ENCODE data around the gene SEBOX. TPM values are rescaled to one million over a fixed set of nuclear protein-coding genes. Genes with fewer than 3 reads are reported as not detected.

Gene SEBOX
- total RNA-seq, 1 donor from 2014 or later = not detected

DNA sequence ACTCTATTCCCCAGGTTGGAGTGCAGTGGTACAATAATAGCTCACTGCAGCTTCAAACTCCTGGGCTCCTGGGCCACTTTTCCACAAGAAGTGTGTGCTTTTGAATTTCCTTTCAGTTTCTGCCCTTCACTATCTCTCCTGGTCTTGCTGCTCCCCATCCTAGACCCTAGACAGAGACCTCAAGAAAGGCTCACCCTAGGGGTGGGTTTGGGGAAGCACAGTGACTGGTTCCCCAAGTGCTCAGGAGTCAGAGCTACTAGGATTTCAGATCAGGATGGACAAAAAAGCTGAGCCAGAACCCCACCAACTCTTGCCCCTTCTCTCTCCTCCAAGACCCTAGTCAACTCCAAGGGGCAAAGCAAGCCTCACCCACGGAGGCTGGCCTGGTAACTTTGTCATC is 1.6 kb upstream of the SEBOX start:
- Mint-ChIP-seq H3K27me3 (ENCODE audit: low read depth) (no peaks in the 10 kb centered on the region), H3K36me3 (ENCODE audit: low read depth) (no peaks in the 10 kb centered on the region), H3K9me3 (no peaks in the 10 kb centered on the region), H3K4me3 (peak overlapping the region; percentile 21), H3K4me1 (peaks cover 17% of the 10 kb centered on the region), H3K27ac (ENCODE audit: unreplicated experiment) (no peak overlapping the region)
- no peak for DNase-seq (ENCODE audit: low read depth, low spot score)
- TF ChIP-seq, protein P1, sequence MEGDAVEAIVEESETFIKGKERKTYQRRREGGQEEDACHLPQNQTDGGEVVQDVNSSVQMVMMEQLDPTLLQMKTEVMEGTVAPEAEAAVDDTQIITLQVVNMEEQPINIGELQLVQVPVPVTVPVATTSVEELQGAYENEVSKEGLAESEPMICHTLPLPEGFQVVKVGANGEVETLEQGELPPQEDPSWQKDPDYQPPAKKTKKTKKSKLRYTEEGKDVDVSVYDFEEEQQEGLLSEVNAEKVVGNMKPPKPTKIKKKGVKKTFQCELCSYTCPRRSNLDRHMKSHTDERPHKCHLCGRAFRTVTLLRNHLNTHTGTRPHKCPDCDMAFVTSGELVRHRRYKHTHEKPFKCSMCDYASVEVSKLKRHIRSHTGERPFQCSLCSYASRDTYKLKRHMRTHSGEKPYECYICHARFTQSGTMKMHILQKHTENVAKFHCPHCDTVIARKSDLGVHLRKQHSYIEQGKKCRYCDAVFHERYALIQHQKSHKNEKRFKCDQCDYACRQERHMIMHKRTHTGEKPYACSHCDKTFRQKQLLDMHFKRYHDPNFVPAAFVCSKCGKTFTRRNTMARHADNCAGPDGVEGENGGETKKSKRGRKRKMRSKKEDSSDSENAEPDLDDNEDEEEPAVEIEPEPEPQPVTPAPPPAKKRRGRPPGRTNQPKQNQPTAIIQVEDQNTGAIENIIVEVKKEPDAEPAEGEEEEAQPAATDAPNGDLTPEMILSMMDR (conservative IDR thresholded peaks at IDR 0.05) = no peak

DNA sequence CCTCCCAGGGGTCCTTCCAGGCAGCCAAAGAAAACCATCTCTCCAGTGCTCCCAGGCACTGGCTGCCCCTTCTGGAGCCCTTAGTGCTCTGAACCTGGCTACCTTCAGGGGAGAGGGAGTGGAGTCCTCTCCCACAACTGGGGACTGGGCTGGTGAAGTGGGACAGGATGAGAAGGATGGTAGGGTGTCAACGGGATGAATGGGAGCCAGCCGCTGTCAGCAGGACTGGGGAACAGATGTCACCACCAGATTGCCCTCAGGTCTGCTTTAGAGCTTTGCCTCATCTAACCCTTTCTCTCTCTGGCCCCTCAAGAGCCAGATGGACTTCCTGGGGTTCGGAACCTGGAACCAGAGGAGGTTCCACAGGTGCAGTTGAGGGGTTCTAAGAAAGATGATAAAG is 488 bp upstream of the SEBOX start:
- Mint-ChIP-seq H3K4me1 (peaks cover 9% of the 10 kb centered on the region), H3K36me3 (ENCODE audit: low read depth) (no peaks in the 10 kb centered on the region), H3K27me3 (ENCODE audit: low read depth) (no peaks in the 10 kb centered on the region), H3K27ac (ENCODE audit: unreplicated experiment) (no peak overlapping the region), H3K4me3 (no peak overlapping the region), H3K9me3 (no peaks in the 10 kb centered on the region)
- TF ChIP-seq, protein P1 (conservative IDR thresholded peaks at IDR 0.05) = no peak
- DNase-seq (ENCODE audit: low read depth, low spot score) = no peak

DNA sequence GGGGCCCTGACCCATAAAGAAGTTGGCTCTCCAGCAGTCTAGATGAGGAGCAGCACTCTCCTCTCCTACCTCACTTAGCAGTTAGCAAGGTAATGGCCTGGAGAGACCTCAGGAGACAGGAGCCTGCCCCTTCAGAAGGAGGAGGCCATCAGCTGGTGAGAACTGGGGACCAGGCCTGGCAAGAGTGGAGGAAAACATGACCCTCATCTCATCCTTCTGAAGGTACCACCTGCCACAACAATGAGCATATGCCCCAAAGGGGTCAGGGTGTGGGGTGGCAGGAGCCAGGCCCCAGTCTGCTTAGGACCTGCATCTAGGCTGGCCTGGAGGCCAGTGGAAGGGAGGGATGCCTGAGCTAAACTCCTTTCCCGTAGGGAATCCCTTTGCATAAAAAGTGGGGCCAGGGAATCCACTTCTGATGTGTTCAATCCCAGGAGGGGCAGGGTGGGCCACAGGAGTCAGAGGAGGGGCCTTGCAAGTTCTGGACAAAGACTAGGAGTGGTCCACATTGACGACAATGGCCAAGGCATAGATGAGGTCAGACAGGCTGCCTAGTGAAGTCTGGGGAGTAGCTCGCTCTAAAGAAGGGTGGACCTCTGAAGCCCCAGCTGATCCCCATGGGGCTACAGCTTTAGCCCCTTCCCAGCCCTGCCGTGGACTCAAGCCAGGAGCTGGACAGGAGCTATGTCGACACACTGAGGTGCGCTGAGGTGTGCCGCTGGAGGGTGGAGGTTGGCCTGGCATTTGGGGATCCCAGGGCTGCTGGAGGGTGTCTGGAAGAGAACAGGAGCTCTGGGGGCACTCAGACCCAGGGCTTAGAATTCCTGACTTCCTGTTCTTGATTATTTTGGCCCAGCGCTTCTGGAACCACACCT is 986 bp downstream of the SEBOX start:
- no peaks in the 10 kb centered on the region for H3K9me3 Mint-ChIP-seq
- no peaks in the 10 kb centered on the region for H3K4me1 Mint-ChIP-seq
- H3K27ac Mint-ChIP-seq (ENCODE audit: unreplicated experiment) = no peak overlapping the region
- H3K4me3 Mint-ChIP-seq = no peak overlapping the region
- no peaks in the 10 kb centered on the region for H3K27me3 Mint-ChIP-seq (ENCODE audit: low read depth)
- H3K36me3 Mint-ChIP-seq (ENCODE audit: low read depth) = no peaks in the 10 kb centered on the region
- no peak for DNase-seq (ENCODE audit: low read depth, low spot score)
- TF ChIP-seq, protein P1 (conservative IDR thresholded peaks at IDR 0.05) = no peak

DNA sequence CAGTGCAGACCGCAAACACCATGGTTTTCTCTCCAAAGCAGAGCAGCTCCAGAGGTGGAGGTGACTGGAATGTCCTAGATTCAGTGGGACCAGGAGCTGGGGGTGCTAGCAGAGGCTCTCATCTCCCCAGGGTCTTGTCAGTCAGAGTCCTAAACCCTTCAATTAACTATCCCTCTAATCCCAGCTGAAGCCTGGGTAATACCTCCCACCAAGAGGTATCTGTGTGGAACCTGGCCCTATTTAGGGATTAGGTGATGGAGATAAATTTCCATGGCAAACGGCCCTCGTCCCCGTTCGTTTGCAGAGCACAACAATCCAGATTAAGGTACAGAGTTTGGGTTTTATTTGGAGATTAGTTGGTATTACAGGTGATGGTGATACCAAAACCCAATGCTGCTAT is 1.8 kb downstream of the SEBOX start:
- Mint-ChIP-seq H3K27me3 (ENCODE audit: low read depth) (no peaks in the 10 kb centered on the region), H3K4me1 (peaks cover 4% of the 10 kb centered on the region), H3K4me3 (peak overlapping the region; percentile 27)

DNA sequence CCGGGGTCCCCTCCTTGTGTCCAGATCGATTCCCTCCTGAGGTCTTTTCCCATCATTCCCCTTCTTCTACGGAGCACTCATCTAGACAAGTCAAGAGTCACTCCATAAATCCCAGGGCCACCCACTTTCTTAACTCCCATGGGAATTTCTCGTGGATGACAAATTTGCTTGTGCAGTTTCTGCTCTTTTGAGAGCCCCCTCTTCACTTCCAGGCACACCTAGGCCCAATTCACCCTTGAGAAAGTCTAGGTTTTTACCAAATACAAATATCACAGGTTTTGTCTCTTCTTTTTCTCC is 7.2 kb downstream of the SEBOX start:
- H3K27me3 Mint-ChIP-seq (ENCODE audit: low read depth) = no peaks in the 10 kb centered on the region
- peak overlapping the region; percentile 97 for H3K4me3 Mint-ChIP-seq
- H3K9me3 Mint-ChIP-seq = no peaks in the 10 kb centered on the region
- DNase-seq (ENCODE audit: low read depth, low spot score) = no peak
- TF ChIP-seq, protein P1 (conservative IDR thresholded peaks at IDR 0.05) = no peak
- H3K4me1 Mint-ChIP-seq = peaks cover 21% of the 10 kb centered on the region
- no peaks in the 10 kb centered on the region for H3K36me3 Mint-ChIP-seq (ENCODE audit: low read depth)
- H3K27ac Mint-ChIP-seq (ENCODE audit: unreplicated experiment) = peak overlapping the region; percentile 97

More for the DNA sequence above, 1.8 kb downstream of the SEBOX start:
- TF ChIP-seq, protein P1 (conservative IDR thresholded peaks at IDR 0.05) = no peak
- no peak for DNase-seq (ENCODE audit: low read depth, low spot score)
- no peaks in the 10 kb centered on the region for H3K36me3 Mint-ChIP-seq (ENCODE audit: low read depth)
- no peaks in the 10 kb centered on the region for H3K9me3 Mint-ChIP-seq
- no peak overlapping the region for H3K27ac Mint-ChIP-seq (ENCODE audit: unreplicated experiment)
